ENCODE data around the gene ATG7.

The ATG7 gene

DNA sequence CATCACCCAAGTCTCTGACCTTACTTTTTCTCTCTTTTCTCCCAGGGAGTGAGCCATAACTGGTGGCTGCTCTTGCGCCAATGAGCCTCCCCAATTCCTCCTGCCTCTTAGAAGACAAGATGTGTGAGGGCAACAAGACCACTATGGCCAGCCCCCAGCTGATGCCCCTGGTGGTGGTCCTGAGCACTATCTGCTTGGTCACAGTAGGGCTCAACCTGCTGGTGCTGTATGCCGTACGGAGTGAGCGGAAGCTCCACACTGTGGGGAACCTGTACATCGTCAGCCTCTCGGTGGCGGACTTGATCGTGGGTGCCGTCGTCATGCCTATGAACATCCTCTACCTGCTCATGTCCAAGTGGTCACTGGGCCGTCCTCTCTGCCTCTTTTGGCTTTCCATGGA, 13.2 kb upstream of the ATG7 start:
- DNase-seq: no peak
- Histone ChIP-seq H3K9me3 (ENCODE audit: severe bottlenecking) (no peaks in the 10 kb centered on the region), H3K36me3 (no peaks in the 10 kb centered on the region), H3K27me3 (ENCODE audit: insufficient read depth, low read depth, severe bottlenecking) (no peaks in the 10 kb centered on the region), H3K27ac (no peak overlapping the region), H3K4me3 (ENCODE audit: low read depth, low read length) (no peak overlapping the region)
- TF ChIP-seq, protein P1, sequence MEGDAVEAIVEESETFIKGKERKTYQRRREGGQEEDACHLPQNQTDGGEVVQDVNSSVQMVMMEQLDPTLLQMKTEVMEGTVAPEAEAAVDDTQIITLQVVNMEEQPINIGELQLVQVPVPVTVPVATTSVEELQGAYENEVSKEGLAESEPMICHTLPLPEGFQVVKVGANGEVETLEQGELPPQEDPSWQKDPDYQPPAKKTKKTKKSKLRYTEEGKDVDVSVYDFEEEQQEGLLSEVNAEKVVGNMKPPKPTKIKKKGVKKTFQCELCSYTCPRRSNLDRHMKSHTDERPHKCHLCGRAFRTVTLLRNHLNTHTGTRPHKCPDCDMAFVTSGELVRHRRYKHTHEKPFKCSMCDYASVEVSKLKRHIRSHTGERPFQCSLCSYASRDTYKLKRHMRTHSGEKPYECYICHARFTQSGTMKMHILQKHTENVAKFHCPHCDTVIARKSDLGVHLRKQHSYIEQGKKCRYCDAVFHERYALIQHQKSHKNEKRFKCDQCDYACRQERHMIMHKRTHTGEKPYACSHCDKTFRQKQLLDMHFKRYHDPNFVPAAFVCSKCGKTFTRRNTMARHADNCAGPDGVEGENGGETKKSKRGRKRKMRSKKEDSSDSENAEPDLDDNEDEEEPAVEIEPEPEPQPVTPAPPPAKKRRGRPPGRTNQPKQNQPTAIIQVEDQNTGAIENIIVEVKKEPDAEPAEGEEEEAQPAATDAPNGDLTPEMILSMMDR (IDR thresholded peaks at IDR 0.05; ENCODE audit: low read depth, low read length): peak; percentile 21; the same call in 1 of the 2 replicates

DNA sequence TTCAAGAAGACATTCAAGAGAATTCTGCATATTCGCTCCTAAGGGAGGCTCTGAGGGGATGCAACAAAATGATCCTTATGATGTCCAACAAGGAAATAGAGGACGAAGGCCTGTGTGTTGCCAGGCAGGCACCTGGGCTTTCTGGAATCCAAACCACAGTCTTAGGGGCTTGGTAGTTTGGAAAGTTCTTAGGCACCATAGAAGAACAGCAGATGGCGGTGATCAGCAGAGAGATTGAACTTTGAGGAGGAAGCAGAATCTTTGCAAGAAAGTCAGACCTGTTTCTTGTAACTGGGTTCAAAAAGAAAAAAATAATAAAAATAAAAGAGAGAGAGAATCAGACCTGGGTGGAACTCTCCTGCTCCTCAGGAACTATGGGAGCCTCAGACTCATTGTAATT, 11.7 kb upstream of the ATG7 start:
- Histone ChIP-seq H3K4me3 (ENCODE audit: low read depth, low read length) (no peak overlapping the region), H3K36me3 (no peaks in the 10 kb centered on the region), H3K9me3 (ENCODE audit: severe bottlenecking) (no peaks in the 10 kb centered on the region), H3K27ac (no peak overlapping the region), H3K27me3 (ENCODE audit: insufficient read depth, low read depth, severe bottlenecking) (no peaks in the 10 kb centered on the region)
- DNase-seq: no peak
- TF ChIP-seq, protein P1 (IDR thresholded peaks at IDR 0.05; ENCODE audit: low read depth, low read length): no peak

GRCh38 chr3:11269007-11269406, 3.2 kb upstream of the ATG7 start:
- TF ChIP-seq, protein P1 (IDR thresholded peaks at IDR 0.05; ENCODE audit: low read depth, low read length): no peak
- no peaks in the 10 kb centered on the region for H3K9me3 ChIP-seq (ENCODE audit: severe bottlenecking)
- H3K27ac ChIP-seq: no peak overlapping the region
- no peak for DNase-seq
- H3K36me3 ChIP-seq: no peaks in the 10 kb centered on the region; the same call in 1 of the 2 replicates
- no peaks in the 10 kb centered on the region for H3K27me3 ChIP-seq (ENCODE audit: insufficient read depth, low read depth, severe bottlenecking)
- no peak overlapping the region for H3K4me3 ChIP-seq (ENCODE audit: low read depth, low read length)

- H3K9me3 ChIP-seq (ENCODE audit: severe bottlenecking): no peaks in the 10 kb centered on the region
- H3K27me3 ChIP-seq (ENCODE audit: insufficient read depth, low read depth, severe bottlenecking): no peaks in the 10 kb centered on the region
- peak overlapping the region; percentile 63 for H3K4me3 ChIP-seq (ENCODE audit: low read depth, low read length)
- DNase-seq: no peak
- H3K36me3 ChIP-seq: peaks cover 10% of the 10 kb centered on the region
- TF ChIP-seq, protein P1 (IDR thresholded peaks at IDR 0.05; ENCODE audit: low read depth, low read length): no peak
- H3K27ac ChIP-seq: no peak overlapping the region; the same call in 1 of the 2 replicates
Measured at GRCh38 chr3:11272906-11273574, 843 bp downstream of the ATG7 start.

DNA sequence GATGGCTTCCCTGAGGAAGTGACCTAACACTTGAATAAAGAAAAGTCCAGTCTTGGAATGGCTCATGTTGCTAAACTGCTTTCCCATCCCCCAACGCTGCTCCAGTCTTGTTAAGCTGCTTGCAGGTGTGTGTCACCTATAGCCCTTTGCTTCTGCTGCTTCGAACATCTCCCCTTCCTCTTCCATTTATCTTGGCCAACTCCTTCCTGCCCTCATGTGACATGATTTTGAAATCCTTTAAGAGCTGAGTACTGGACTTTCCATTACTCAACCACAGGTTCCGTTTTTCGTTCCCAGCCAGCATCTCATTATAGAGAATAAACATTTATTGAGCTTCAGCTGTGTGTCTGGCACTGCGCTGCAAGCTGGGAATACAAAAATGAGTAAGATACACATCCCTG, 1.7 kb downstream of the ATG7 start:
- Histone ChIP-seq H3K27ac (no peak overlapping the region), H3K4me3 (ENCODE audit: low read depth, low read length) (no peak overlapping the region), H3K36me3 (peaks cover 10% of the 10 kb centered on the region), H3K9me3 (ENCODE audit: severe bottlenecking) (no peaks in the 10 kb centered on the region), H3K27me3 (ENCODE audit: insufficient read depth, low read depth, severe bottlenecking) (no peaks in the 10 kb centered on the region)
- TF ChIP-seq, protein P1 (IDR thresholded peaks at IDR 0.05; ENCODE audit: low read depth, low read length): no peak
- DNase-seq: no peak
